Fibroblast of the aortic adventitia (primary cell): ENCODE measurements around the gene NFATC1. TPM values are rescaled to one million over a fixed set of nuclear protein-coding genes. Genes with fewer than 3 reads are reported as not detected.

ENCODE experiments used
- DNase-seq: peaks from one replicate; pipeline ENCODE4 v3.0.0-alpha.2; 2010; ENCODE audit warnings: low read depth
- H3K4me3 ChIP-seq: 2 replicates; pipeline ENCODE4 v1.5.1; 2011; ENCODE audit warnings: low read depth, mild to moderate bottlenecking, control low read depth, low read length, moderate library complexity
- CTCF ChIP-seq: IDR thresholded peaks from 2 replicates; pipeline ENCODE4 v1.5.1; 2011; ENCODE audit warnings: mild to moderate bottlenecking, low read length, control low read depth, inconsistent platforms; ENCODE audit not compliant: insufficient read depth
- total RNA-seq: library from RNA; depleted of rRNA; stranded (reverse); fragments of >200 nt; gene quantifications from 2 replicates; pipeline ENCODE4 v1.2.3, GENCODE V29; 2012; ENCODE audit warnings: low replicate concordance

Gene NFATC1
- total RNA-seq, 1 donor: 3.0 TPM

GRCh38 chr18:79411614-79412526, 16.1 kb downstream of the NFATC1 start:
- TF ChIP-seq CTCF: no peak
- no peak overlapping the region for H3K4me3 ChIP-seq
- DNase-seq: no peak

DNA sequence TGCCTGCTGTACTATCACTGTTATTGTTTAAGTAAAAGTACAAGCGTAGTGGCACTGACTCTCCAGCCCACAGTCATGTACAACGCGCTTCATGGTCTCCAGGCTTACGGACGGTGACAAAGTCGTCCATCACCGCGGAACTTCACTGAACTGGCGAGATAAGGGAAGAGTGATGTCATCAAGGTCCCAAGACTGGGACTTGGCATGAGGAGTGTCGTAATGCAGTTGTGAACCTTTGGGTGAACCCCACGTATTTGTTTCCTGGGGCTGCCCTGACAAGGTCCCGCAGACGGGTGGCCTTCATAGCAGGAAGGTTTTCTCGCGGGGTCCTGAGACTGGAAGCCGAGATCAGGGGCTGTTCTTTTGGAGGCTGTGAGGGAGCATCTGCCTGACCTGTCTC, 17.3 kb downstream of the NFATC1 start:
- no peak for DNase-seq
- no peak overlapping the region for H3K4me3 ChIP-seq
- TF ChIP-seq CTCF: no peak

GRCh38 chr18:79413426-79413825, 17.7 kb downstream of the NFATC1 start:
- TF ChIP-seq CTCF: no peak
- DNase-seq: no peak
- H3K4me3 ChIP-seq: no peak overlapping the region

GRCh38 chr18:79413901-79414300, 18.2 kb downstream of the NFATC1 start:
- no peak for TF ChIP-seq CTCF
- H3K4me3 ChIP-seq: no peak overlapping the region
- DNase-seq: no peak

DNA sequence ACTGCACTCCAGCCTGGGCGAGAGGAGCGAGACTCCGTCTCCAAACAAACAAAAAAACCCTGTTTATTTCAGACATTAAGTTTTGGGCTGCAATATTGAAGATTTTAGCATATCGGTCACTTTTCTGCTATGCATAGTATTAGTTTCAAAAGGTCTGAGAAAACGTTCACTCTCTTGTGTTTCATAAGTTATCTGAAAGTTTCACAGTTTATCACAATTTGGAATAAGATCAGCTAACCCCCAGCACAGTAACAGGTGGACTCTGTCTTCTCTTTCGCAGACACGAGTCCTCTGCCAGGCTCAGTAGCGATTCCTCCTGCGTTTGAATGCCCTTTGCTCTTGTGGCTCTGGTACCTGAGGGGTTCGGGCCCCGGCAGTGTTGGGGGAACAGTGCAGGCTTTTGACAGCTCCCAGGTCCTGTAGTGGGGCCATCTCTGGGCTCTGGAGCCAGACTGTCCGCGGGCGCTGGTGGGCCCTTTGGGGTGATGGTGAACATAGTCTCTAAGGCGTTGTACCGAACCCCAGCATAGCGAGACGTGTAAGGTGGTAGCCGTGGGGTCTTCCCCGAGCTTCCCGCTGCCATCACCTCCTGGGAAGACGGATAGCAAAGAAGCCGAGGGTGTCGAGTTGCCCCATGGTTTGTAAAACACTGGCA, 20.4 kb downstream of the NFATC1 start:
- H3K4me3 ChIP-seq: no peak overlapping the region
- DNase-seq: no peak
- TF ChIP-seq CTCF: no peak

DNA sequence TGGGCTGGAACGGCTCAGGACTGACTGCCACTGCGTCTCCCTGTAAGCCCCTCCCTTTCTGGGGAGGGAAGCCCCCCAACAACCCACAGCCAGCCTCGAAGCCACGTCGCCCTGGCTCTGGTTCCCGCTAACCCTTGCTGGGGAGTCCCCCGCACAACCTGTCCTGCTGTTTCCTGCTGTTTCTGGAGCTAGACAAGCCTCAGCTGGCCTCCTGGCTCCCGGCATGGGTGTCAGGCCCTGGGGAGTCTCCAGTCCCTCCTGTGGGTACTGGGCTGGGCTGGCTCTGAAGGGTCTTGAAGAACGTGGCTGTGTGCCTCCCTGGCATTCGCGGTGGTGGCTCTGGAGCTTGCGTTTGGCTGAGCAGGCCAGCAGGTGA, 20.9 kb downstream of the NFATC1 start:
- TF ChIP-seq CTCF: no peak
- no peak for DNase-seq
- H3K4me3 ChIP-seq: no peak overlapping the region

DNA sequence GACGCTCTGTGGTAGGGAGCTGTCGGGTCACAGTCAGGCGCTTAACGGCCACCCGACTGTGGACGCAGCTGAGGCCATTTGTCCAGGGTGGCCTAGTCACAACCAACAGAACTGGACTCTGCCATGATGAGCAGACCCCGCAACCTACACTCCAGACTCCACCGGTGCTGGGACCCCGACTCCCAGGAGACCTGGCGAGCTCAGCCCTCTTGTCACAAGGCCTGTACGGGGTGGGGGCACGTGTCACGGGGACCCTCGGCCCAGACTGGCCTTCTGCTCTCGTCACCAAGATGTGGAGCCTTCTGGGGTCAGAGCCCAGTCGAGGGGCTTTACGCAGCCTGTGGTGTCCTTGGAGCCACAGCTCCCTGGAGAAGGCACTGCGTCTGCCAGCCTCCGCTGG, 22.5 kb downstream of the NFATC1 start:
- no peak for TF ChIP-seq CTCF
- no peak for DNase-seq

More for the DNA sequence above, 22.5 kb downstream of the NFATC1 start:
- no peak overlapping the region for H3K4me3 ChIP-seq
